Activated CD4-positive, alpha-beta T cell treated with anti-CD3 and anti-CD28 coated beads, Interleukin-2, Interleukin-6, amounts not matched to agents 100 ng/mL and 50 ng/mL, durations not matched to agents 16 hours and 8 hours (primary cell): ENCODE results near the gene LAMA2.

ENCODE experiments used
- DNase-seq: peaks from one replicate; pipeline ENCODE4 v3.0.0-alpha.2; 2020

Gene LAMA2

DNA sequence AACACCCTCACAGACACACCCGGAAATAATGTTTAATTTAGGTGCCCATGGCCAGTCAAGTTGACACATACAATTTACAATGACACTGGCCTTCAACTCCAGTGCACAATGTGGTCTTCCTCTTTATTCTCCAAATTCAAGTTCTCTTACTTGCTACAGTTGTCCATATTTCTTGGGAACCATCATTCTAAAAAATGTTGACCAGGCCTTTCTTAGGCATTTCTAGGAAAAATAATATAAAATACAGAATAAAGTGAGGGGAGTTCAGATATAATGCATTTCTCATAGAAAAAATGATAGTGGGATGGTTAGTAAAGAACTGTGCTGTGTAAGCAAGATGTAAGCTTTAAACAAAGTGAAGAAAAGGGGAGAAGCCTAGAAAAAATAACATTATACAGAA lies 528.2 kb downstream of the LAMA2 start:
- DNase-seq = no peak

DNA sequence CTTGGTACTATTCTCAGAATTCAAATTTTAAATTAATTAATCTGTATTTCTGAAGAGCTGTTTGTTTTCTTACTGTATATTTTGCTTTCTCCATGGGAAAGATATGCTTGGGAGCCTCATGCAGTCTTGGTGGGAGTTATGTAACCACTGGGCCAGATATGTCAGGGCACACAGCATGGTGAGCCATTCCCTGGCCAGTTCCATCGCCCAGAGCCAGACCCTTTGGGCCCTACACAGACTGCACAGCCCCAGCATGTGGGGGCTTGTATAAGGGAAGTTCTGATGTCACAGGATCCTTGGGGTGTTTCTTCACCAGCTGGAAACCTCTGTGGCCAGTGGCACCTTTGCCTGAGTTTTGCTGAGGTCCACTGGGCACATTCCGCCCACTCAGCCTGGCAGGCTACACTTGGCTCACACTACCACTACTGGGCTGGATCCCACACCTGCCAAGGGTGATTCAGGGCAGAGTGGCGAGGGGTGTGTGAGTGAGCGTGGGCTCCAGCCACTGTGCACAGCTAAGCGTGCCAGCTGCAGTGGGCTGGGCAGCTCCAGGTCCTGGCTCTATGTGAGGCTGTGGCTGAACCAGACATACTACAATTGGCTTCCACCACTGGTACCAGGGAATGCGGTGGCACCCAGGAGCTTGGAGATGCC lies 533.5 kb downstream of the LAMA2 start:
- no peak for DNase-seq

DNA sequence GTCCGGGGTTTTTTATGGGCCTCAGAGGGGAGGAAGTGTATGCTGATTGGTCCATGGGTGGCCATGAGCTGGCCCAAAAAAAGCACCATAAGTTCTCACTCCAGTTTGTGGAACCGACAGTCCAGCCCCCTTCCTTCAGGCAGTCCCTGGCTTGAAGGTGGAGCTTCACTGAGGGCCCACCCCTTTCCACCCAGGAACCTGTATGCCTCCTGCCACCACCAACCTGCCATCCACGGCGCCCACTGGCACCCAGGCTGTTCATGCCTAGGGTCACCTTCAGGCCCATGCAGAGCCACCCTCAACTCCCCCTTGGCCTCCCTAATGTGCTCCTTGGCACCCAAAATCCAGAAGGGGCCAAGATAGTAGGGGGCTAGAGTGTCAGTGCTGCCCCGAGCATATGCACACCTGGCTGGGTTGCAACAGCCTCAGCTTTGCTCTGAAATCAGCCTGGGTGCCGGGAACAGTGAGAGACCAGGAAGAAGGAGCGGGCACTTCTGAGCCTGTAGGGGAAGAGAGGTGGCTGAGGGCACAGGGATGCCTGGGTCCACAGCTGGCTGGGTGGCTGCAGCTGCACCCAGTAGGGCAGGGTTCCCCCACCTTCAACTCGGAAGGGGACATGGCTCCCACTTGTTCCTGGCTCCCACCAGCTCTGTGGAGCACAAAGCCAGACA lies 534.6 kb downstream of the LAMA2 start:
- DNase-seq = no peak

DNA sequence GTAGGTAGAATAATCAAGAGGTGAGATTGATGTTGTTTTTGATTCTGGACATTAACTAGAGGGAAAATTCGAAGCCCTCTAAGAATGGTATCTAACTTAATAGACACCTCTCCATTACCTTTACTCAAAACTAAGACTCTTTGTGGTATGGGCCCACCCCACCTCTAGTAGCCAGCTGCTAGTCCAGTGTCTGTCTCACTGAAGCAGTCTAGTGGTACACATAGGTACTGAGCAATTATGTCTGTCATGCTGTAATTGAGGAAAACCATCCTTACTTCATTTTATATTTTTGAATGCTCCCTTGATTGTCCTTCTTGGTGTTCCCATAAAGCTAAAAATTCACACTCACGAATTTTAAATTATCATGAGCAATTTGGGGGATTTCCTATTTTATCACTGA lies 536.4 kb downstream of the LAMA2 start:
- no peak for DNase-seq

DNA sequence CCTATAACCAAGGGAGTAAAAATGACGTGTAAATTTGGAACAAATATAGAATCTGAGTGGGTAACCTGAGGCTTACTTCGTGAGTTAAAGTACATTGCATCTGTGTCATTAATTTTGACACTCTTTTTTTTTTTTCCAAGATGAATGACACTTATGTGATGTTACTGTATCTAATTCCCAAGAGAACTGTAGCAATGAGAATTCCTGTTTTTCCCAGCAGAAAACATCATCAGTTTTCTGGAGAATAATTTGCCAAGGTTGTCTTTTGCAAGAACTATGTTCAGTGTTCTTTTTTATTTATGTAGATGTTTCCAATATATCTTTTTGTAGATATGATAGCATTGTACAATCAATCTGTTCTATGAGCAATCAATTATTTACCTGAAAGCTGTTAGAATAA lies 543.4 kb downstream of the LAMA2 start:
- DNase-seq = no peak

DNA sequence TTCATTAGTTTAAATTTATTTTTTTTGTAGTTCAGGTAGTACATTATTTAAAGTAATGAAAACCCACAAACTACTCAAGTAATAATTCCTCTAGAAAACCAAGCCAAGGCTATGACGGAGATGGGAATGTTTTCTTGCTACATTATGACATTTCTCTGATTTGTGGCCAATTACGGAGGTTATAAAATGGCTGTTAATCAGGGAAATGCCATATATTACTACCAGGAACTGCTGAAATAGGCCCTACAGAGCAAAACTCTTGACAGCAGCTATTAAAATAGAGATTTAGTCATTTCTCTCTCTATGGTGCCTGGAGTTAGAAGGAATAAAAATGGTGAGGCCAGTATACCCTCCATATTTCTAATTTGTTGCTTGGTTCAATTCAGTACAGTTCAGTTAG lies 547.0 kb downstream of the LAMA2 start:
- DNase-seq = no peak

DNA sequence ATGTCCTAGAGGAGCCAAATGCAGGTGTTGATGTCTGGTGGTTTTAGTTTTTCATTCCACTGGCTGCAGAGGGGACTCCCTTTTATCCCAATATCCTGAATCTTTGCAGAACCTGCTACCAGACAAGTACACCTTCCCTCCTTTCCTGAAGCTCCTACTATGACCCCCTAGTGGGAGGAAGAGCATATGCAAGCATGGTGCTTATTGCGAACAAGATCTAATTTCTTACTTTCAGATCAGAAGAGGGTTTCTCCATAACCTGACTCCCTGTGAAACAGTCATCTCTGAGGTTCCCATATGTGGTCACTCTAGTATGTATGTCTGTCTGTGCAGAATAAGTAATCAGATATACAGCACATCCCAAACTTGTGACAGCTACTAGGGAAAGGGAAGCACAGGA lies 549.8 kb downstream of the LAMA2 start:
- DNase-seq = no peak

DNA sequence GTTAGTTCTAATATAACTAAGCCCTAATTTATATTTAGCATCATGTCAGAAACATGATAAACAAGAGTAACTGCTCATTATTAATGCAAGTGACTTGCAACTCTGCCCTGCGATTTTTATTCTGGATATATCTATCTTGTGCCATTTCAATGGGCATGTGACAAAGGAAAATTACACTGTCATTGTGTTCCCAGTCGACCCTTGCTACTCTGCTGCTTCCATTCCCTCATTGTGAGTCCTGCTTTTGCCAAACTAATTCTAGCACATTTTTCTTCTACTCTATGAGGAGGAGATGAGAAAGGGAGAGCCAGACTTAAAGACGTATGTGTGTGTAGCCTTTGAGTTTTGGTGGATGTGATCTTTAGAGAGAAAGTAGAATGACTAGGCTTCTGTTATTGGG lies 551.2 kb downstream of the LAMA2 start:
- no peak for DNase-seq

DNA sequence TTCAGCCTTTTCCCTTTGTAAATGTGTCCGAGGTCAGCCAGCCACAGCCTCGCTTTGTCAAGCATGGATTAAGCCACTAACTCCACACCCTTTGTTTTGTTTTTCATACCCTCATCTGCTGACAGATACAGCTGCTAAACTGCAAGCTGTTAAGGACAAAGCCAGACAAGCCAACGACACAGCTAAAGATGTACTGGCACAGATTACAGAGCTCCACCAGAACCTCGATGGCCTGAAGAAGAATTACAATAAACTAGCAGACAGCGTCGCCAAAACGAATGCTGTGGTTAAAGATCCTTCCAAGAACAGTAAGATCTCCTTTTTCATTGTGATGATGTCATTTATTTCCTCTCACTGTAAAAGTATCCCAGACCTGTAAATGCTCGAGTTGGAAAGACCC lies 557.8 kb downstream of the LAMA2 start:
- no peak for DNase-seq

DNA sequence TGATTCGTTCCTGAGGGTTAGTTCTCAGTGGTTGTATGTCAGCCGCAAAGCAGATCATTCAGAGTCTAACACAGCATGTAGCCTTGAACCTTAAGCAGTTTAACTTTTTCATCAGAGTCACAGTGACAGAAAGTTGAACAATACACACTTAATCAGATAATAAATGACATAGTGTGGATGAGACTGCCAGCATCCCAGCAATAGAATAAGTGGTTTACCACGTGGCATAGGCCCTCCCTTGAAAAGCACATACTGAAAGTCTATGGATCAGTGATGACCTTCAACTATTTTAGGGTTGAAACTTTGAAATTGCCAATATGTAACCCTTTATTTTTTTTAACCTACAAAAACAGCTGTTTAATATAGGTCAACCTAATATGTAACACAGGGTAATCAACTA lies 561.7 kb downstream of the LAMA2 start:
- no peak for DNase-seq

DNA sequence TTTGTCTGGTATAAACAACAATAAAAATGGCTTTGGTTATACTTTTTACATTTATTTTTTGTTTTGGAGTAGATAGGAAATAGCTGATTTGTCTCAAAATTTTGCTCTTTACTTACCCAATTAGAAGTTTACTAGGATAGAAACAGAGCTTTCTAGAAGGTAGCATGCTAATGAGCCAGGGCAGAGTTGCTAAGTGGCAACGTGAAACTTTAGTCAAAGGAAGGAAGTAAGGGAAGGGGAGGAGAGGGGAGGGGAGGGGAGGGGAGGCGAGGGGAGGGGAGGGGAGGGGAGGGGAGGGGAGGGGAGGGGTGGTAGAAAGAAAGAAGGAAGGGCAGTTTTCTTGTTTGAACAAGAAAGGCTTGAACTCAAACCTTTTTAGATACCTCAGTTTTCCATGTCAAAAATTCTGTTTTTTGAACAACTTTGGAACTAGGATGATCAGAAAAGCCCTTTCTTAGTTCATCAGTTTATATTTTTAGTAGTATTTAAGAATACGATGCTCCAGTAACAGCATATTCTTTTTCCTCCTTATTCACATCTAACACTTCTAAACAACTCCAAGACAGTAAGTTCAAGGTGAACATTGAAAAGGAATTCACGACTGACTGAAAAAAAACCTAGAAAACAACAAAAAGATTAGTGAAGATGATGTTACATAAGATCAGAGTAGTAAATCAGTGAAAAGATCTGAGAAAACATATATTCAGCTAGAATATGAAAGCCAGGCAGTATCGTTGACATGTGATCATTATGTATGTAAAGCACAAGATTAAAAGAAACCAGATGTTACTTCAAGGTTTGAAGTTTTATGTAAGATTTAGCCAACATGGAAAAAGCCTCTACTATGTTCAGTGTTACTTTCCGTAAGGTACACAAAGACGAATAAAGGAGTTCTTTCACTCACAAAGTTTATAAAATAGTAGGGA lies 563.6 kb downstream of the LAMA2 start:
- no peak for DNase-seq

DNA sequence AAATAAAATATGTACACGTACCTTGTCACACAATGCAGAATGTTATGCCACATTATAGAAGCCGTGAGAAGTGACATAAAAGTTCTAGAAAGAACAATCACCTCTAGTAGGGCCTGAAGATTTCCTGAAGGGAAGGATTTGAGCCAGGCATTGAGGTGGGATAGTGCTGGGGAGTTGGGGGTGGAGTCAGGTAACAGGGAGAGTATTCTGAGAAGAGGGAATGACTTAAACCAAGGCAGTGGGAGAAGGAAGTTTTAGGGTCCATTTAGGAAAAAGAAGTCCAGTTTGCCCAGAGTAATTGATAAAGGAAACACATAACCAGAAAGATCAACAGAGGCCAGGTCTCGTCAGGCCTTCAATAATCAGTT lies 564.2 kb downstream of the LAMA2 start:
- no peak for DNase-seq

DNA sequence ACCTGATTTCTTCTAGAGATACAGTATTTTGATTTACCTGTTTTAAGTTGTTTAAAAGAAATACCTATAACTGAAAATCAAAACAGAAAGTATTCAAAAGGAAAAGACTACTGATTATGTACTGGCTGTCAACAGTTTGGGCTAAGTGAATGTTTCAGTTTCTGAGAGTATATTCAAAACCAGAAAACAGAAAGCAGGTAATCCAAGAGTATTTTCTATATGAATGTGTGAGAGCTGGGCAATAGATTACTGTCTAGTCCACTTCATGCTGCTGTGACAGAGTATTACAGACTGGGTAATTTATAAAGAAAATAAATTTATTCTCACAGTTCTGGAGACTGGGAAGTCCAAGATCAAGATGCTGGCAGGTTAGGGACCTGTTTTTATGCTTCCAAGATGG lies 566.0 kb downstream of the LAMA2 start:
- peak; percentile 73 for DNase-seq

DNA sequence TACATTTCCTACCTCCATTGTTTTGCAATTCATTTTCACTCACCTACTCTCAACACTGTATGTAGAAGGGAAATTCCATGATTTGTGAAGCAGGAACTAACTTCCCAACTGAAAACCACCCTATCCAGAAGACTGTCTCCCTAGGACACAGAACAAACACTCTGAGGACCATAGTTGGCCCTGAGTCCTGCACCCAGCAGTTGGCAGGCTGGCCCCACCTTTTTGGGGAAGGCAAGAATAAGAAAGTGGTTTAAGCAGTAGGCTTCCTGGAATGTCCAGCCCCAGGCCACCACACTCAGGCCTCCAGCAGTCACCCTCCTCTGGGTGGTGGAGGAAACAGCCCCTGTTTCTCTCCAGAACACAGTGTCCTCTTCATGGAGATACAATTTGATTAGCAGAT lies 568.2 kb downstream of the LAMA2 start:
- no peak for DNase-seq

DNA sequence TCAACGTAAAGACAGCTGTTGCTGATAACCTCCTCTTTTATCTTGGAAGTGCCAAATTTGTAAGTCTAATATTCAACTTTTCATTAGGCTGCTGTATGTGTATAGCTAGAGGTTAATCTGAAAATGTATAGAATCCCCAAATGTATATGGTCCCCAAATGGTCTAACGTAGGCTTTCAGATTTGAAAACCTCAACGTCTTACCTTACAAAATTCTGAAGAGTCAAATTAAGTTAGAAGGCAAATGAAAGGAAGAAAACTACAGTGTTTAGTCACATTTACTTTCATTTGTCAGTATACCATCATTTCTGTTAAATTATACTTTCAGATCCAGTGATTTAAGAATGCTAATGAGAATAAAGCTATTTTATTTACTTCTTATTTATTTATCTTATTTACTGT lies 570.1 kb downstream of the LAMA2 start:
- peak; percentile 40 for DNase-seq

DNA sequence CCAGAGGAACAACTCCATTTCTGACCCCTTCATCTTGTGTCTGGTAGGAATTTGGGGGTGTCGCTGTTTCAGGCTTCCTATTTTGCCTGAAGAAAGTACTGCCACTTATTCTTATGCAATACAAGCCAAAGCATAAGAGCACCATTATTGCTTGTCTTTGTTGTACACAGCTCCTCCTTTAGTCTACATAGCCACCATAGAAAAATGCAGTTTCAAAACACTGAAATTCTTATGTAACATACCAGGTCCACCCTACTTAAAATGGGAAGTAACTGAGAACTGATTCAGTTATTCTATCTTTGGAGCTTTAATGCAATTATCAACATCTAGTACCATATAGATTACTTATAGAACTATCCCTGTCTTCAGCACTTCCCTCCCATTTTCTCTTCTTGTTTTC lies 571.5 kb downstream of the LAMA2 start:
- no peak for DNase-seq

DNA sequence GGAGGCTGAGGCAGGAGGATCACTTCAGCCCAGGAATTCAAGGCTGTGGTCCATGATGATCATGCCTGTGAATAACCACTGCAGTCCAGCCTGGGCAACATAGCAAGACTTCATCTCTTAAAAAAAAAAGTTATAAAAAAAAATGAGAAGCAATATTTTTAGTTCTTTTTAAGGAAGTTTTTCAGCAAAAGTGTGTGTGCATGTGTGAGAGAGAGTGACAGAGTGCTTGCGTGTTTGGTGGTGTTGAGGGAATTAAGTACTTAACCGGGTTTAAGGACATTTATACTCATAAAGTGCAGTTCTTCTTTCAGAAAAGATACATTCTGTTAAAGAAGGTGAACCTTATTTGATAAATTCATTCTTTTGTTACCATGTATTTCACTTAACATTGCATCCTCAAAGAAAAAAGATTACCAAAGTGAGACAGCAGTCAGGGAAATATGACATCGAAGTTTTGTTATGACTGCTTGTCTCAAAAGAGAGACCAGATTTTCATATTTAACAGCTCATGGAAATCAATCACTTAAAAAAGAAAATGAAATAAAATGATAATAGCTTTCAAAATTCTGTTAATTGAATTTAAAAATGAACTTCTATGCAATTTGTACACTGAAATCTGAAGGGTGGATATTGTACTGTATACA lies 572.3 kb downstream of the LAMA2 start:
- DNase-seq = no peak

DNA sequence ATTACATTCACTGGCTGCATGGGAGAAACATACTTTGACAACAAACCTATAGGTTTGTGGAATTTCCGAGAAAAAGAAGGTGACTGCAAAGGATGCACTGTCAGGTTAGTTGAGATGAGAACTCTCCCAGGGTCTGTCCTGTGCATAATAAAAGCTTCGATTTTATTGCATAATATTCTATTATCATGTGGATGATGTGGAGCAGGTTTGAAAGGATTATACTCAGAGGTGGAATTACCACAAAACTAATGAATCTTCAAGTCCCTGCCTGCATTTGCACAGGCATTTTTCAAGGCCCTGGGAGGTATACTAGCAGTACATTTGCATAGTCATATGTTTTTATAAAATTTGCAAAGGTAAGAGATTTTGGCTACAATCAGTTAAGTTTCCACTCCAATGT lies 577.3 kb downstream of the LAMA2 start:
- no peak for DNase-seq

DNA sequence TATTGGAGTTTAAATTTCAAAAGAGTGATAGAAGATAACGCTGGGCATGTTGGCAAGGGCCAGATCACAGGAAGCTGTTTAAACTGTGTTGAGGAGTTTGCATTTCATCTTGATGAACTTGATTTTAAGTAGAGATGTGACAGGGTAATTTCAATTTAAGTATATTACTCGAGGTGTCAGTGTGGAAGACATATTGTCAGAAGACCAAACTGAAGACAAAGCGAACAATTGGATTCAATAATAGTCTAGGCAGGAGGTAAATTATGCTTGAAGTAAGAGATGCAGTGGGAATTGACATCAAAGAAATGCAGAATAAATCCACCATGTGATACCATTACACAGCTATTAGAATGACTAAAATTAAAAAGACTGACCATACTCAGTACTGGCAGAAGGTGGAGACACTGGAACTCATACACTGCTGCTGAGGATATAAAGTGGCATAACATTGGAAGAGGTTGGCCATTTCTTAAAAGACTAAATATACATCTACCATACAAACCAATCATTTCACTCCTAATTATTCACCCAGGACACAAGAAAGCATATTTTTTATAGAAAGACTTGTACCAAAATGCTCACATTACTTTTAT lies 586.2 kb downstream of the LAMA2 start:
- no peak for DNase-seq

DNA sequence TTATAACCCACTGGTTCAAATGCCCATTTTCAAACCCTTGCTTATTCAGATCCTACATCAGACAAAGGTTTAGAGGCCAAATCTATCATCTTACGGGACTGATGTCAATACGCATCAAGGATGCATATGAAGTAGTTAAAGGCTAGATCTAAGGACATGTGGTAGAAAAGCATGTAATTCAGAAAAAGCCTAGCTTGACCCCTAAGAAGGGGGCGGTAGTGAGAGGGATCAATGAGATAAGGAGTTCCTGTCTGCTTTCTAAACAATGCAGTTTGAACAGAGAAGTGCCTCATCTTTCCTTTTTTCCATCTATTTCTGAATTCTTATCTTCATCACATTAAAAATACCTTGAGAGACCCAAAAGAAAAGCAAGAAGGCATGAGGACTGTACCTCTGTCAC lies 589.3 kb downstream of the LAMA2 start:
- DNase-seq = no peak

DNA sequence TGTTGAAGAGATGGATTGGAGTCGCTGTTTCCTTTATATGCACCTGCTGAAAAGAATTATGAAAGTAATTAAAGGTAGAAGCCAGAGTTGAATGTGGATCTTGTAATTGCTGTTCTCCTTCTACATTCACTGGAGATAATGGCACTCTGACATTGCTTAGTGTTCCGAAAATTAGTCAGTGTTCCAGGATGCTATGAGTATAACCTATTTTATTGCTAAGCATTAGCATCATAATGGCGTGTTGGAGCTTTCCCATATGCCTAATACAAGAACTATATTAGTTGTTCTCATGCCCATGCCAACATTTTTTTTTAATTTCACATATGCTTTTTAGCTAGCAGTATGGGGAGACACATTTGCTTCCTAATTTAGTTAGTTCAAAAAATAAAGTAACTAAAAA lies 590.6 kb downstream of the LAMA2 start:
- DNase-seq = no peak

DNA sequence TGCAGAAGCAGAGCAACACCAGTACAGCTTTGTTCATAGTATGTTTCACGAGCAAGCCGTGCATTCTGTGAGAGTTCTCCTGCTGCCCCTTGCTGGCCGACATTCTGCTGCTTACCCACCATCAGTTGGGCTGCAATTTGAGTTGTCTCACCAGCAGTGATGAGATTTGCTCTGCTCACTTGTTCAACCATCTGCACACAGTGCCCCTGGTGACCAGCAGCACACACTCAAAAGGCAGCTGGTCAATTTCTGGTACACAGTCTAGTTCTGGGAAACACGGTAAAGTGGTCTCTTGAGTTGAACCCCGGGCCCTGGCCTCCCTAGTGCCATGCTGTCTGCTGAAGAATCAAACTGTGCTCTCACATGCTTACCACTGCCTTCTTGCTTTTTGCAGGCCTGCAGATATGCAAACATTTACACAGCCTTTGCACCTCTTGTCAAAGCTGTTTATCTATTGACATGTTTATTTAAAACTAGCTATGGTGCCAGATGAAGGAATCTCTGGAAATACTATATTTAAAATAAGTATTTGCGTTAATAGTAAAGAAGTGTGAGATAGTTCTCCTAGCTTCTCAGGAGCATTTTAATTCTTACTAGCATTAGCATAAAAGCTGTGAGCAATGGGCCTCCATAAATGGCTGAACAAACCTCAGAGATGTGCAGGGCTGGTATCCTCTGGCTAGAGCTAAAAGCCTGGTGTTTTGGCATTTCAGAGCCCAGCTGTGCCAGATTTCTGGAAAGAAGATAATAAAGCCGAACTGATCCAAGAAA lies 592.7 kb downstream of the LAMA2 start:
- no peak for DNase-seq

DNA sequence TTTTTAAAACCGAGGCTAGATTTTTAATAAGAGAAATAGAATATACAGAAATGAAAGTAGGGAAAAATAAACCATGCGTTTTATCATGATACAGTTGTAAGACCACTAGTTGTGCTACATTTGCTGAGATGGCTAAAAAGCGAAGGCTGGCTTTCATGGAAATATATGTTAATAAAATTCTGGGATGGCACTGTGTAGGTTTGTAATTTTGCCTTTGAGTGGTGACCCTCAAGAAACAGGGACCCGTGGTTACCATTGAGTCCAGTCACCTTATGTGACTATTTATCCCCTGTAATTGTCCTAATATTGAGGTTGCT lies 593.3 kb downstream of the LAMA2 start:
- DNase-seq = no peak
